Measurements from ENCODE around the gene CNOT6L.

Gene CNOT6L
- total RNA-seq, result 267 to 528 reads per million in 2 donors

- DNase-seq, result peak; percentile 73 to 89 (median 73)
These were observed at the start of gene CNOT6L for GRCh38 chr4:77818602-77819403. CNOT6L (minus strand) TSS chr4:77819368; CDS start chr4:77819308, 60 bp downstream.

- DNase-seq, result no peak
These were observed 46.1 kb upstream of the CNOT6L start for GRCh38 chr4:77865259-77865658.

GRCh38 chr4:77863341-77863740 lies 44.2 kb upstream of the CNOT6L start:
- peak in 1 of 5 experiments; percentile 57 for DNase-seq

GRCh38 chr4:77862478-77863216 lies 43.5 kb upstream of the CNOT6L start, which contains the start of gene MRPL1:
MRPL1 (plus strand) TSS chr4:77862830; CDS start chr4:77862849, 19 bp downstream.
- peak; percentile 59 to 98 (median 84) for DNase-seq

- DNase-seq, result peak in 1 of 5 experiments; percentile 92
These were observed 42.3 kb upstream of the CNOT6L start for GRCh38 chr4:77861495-77861894.

GRCh38 chr4:77859256-77859655 lies 40.1 kb upstream of the CNOT6L start:
- no peak for DNase-seq

GRCh38 chr4:77856152-77856551 lies 37.0 kb upstream of the CNOT6L start:
- no peak for DNase-seq

GRCh38 chr4:77854431-77855111 lies 35.4 kb upstream of the CNOT6L start:
- peak in 3 of 5 experiments; percentile 16 to 89 (median 46) for DNase-seq

- peak; percentile 15 to 94 (median 63) for DNase-seq
These were observed 33.8 kb upstream of the CNOT6L start for GRCh38 chr4:77852892-77853495.

GRCh38 chr4:77849278-77849965 lies 30.3 kb upstream of the CNOT6L start:
- DNase-seq, result no peak

GRCh38 chr4:77848508-77848907 lies 29.3 kb upstream of the CNOT6L start:
- DNase-seq, result no peak

- no peak for DNase-seq
These were observed 26.8 kb upstream of the CNOT6L start for GRCh38 chr4:77845929-77846328.

GRCh38 chr4:77845400-77845799 lies 26.2 kb upstream of the CNOT6L start:
- peak in 1 of 5 experiments; percentile 51 for DNase-seq

GRCh38 chr4:77844363-77844762 lies 25.2 kb upstream of the CNOT6L start:
- no peak for DNase-seq

GRCh38 chr4:77843628-77844027 lies 24.5 kb upstream of the CNOT6L start:
- DNase-seq, result no peak

GRCh38 chr4:77834403-77834802 lies 15.2 kb upstream of the CNOT6L start:
- DNase-seq, result no peak

- DNase-seq, result no peak
These were observed 14.1 kb upstream of the CNOT6L start for GRCh38 chr4:77833126-77833724.

- peak in 2 of 5 experiments; percentile 38 to 68 for DNase-seq
These were observed 8.2 kb upstream of the CNOT6L start for GRCh38 chr4:77827343-77827742.

GRCh38 chr4:77826275-77826674 lies 7.1 kb upstream of the CNOT6L start:
- no peak for DNase-seq

- DNase-seq, result peak in 3 of 5 experiments; percentile 24 to 90 (median 57)
These were observed 2.6 kb upstream of the CNOT6L start for GRCh38 chr4:77821775-77822174.
